ENCODE measurements around the gene FOXE3.
"Not testable (repeated sequence)": the region's sequence is repeated elsewhere in the genome, so short reads cannot be mapped to it uniquely, and the experiment has no call there.

Gene FOXE3

GRCh38 chr1:47450606-47451005 lies 34.5 kb downstream of the FOXE3 start:
- no peak for DNase-seq

GRCh38 chr1:47452426-47452825 lies 36.3 kb downstream of the FOXE3 start:
- no peak for DNase-seq

GRCh38 chr1:47453910-47454309 lies 37.8 kb downstream of the FOXE3 start:
- not testable (repeated sequence) for DNase-seq

- no peak for DNase-seq
Measured at GRCh38 chr1:47456250-47456649, 40.2 kb downstream of the FOXE3 start.

GRCh38 chr1:47457547-47457946 lies 41.5 kb downstream of the FOXE3 start:
- not testable (repeated sequence) for DNase-seq

GRCh38 chr1:47459253-47459788 lies 43.2 kb downstream of the FOXE3 start:
- no peak for DNase-seq

- DNase-seq: no peak
Measured at GRCh38 chr1:47460040-47460439, 44.0 kb downstream of the FOXE3 start.

GRCh38 chr1:47460456-47460855 lies 44.4 kb downstream of the FOXE3 start:
- no peak for DNase-seq

GRCh38 chr1:47465605-47466004 lies 49.5 kb downstream of the FOXE3 start:
- DNase-seq: no peak

Measured in activated CD8-positive, alpha-beta memory T cell treated with anti-CD3 and anti-CD28 coated beads for 24 hours (primary cell).